Measurements from ENCODE around the gene LCN10. TPM values are rescaled to one million over a fixed set of nuclear protein-coding genes. Genes with fewer than 3 reads are reported as not detected.

LCN10 gene
- total RNA-seq, 2 experiments from 2014 or later = not detected

- DNase-seq (ENCODE audit: low spot score) = no peak
- CTCF ChIA-PET (ENCODE audit: unreplicated experiment) = no interaction called here
- Histone ChIP-seq H3K4me2 (ENCODE audit: low read length) (no peak overlapping the region), H3K4me3 (ENCODE audit: low read depth, low read length, poor library complexity, severe bottlenecking) (no peak overlapping the region), H3K27ac (ENCODE audit: low read depth, low read length, poor library complexity, severe bottlenecking) (no peak overlapping the region), H3K79me2 (ENCODE audit: insufficient read depth, low read depth, low read length) (no peaks in the 10 kb centered on the region), H4K20me1 (ENCODE audit: insufficient read depth, low read length) (no peaks in the 10 kb centered on the region), H3K9me3 (ENCODE audit: low read length) (no peaks in the 10 kb centered on the region), H3K9me2 (ENCODE audit: insufficient read depth, low read length) (no peaks in the 10 kb centered on the region), H3K36me3 (ENCODE audit: insufficient read depth, low read length) (no peaks in the 10 kb centered on the region), H2AFZ (ENCODE audit: low read length) (no peak overlapping the region), H3K4me1 (ENCODE audit: insufficient read depth, low read length, poor library complexity, severe bottlenecking) (peaks cover 6% of the 10 kb centered on the region)
- BruUV-seq (replicated peaks) = no TSS peak
- intact Hi-C loops (cut with micrococcal nuclease; ENCODE audit: unreplicated experiment) = no loop called here
- POLR2A ChIA-PET = no interaction called here
- TF ChIP-seq CTCF (conservative IDR thresholded peaks at IDR 0.05; ENCODE audit: low read length) (no peak), EZH2phosphoT487 (IDR thresholded peaks at IDR 0.05; ENCODE audit: borderline replicate concordance, low read depth, low read length) (no peak)
These were observed 2.2 kb downstream of the LCN10 start for GRCh38 chr9:136740491-136740890.

- H2AFZ ChIP-seq (ENCODE audit: low read length) = no peak overlapping the region
- H4K20me1 ChIP-seq (ENCODE audit: insufficient read depth, low read length) = no peaks in the 10 kb centered on the region
- no peak for DNase-seq (ENCODE audit: low spot score)
- no peaks in the 10 kb centered on the region for H3K9me2 ChIP-seq (ENCODE audit: insufficient read depth, low read length)
- no peaks in the 10 kb centered on the region for H3K9me3 ChIP-seq (ENCODE audit: low read length)
- POLR2A ChIA-PET = no interaction called here
- H3K36me3 ChIP-seq (ENCODE audit: insufficient read depth, low read length) = no peaks in the 10 kb centered on the region
- H3K4me2 ChIP-seq (ENCODE audit: low read length) = no peak overlapping the region
- no TSS peak for BruUV-seq (replicated peaks)
- intact Hi-C loops (cut with micrococcal nuclease; ENCODE audit: unreplicated experiment) = no loop called here
- TF ChIP-seq CTCF (conservative IDR thresholded peaks at IDR 0.05; ENCODE audit: low read length) (no peak), EZH2phosphoT487 (IDR thresholded peaks at IDR 0.05; ENCODE audit: borderline replicate concordance, low read depth, low read length) (no peak)
- CTCF ChIA-PET (ENCODE audit: unreplicated experiment) = no interaction called here
- H3K4me3 ChIP-seq (ENCODE audit: low read depth, low read length, poor library complexity, severe bottlenecking) = no peak overlapping the region
- H3K4me1 ChIP-seq (ENCODE audit: insufficient read depth, low read length, poor library complexity, severe bottlenecking) = peaks cover 6% of the 10 kb centered on the region
- H3K79me2 ChIP-seq (ENCODE audit: insufficient read depth, low read depth, low read length) = no peaks in the 10 kb centered on the region
- H3K27ac ChIP-seq (ENCODE audit: low read depth, low read length, poor library complexity, severe bottlenecking) = no peak overlapping the region
These were observed 2.7 kb downstream of the LCN10 start for GRCh38 chr9:136740069-136740468.

GRCh38 chr9:136739509-136739908 is 3.2 kb downstream of the LCN10 start:
- no peak for TF ChIP-seq EZH2phosphoT487 (IDR thresholded peaks at IDR 0.05; ENCODE audit: borderline replicate concordance, low read depth, low read length)
- no peak for TF ChIP-seq CTCF (conservative IDR thresholded peaks at IDR 0.05; ENCODE audit: low read length)
- Histone ChIP-seq H2AFZ (ENCODE audit: low read length) (no peak overlapping the region), H3K4me2 (ENCODE audit: low read length) (no peak overlapping the region), H3K79me2 (ENCODE audit: insufficient read depth, low read depth, low read length) (no peaks in the 10 kb centered on the region), H3K9me2 (ENCODE audit: insufficient read depth, low read length) (no peaks in the 10 kb centered on the region), H3K9me3 (ENCODE audit: low read length) (no peaks in the 10 kb centered on the region), H3K4me3 (ENCODE audit: low read depth, low read length, poor library complexity, severe bottlenecking) (no peak overlapping the region), H3K4me1 (ENCODE audit: insufficient read depth, low read length, poor library complexity, severe bottlenecking) (peaks cover 6% of the 10 kb centered on the region), H3K27ac (ENCODE audit: low read depth, low read length, poor library complexity, severe bottlenecking) (no peak overlapping the region), H3K36me3 (ENCODE audit: insufficient read depth, low read length) (no peaks in the 10 kb centered on the region), H4K20me1 (ENCODE audit: insufficient read depth, low read length) (no peaks in the 10 kb centered on the region)
- ChIA-PET CTCF (ENCODE audit: unreplicated experiment) (no interaction called here), POLR2A (no interaction called here)
- intact Hi-C loops (cut with micrococcal nuclease; ENCODE audit: unreplicated experiment) = no loop called here
- no peak for DNase-seq (ENCODE audit: low spot score)
- no TSS peak for BruUV-seq (replicated peaks)
